Sciatic nerve (tissue), 2 donors: Measurements from ENCODE around the gene MTG1. TPM values are rescaled to one million over a fixed set of nuclear protein-coding genes. Genes with fewer than 3 reads are reported as not detected.

Source experiments
- ATAC-seq: fragments of 200-7000 bp; cut with Tn5 transposase; one replicate; pipeline ENCODE4 v1.9.1; 2020; ENCODE audit warnings: mild to moderate bottlenecking, moderate library complexity
- DNase-seq: peaks from one replicate; pipeline ENCODE4 v3.0.0-alpha.2; 2020; ENCODE audit warnings: low spot score
- intact Hi-C: fragments of 100-400 bp; cut with DNase I; formaldehyde crosslinking; loops from one replicate; pipeline ENCODE4 v1.14.2; 2022
- total RNA-seq: library from RNA; stranded (reverse); fragmentation: NEBNext Ultra II Directional; extraction: Animal tissue kit (Norgen Biotek cat#: 25700); gene quantifications from one replicate; pipeline ENCODE4 v1.2.1, GENCODE V29; 2021
- donor health status: DM: no; HTN: no; CAD: no.
- donor health status: DM: no; HTN: no; CAD: no.

Gene MTG1, protein sequence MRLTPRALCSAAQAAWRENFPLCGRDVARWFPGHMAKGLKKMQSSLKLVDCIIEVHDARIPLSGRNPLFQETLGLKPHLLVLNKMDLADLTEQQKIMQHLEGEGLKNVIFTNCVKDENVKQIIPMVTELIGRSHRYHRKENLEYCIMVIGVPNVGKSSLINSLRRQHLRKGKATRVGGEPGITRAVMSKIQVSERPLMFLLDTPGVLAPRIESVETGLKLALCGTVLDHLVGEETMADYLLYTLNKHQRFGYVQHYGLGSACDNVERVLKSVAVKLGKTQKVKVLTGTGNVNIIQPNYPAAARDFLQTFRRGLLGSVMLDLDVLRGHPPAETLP
- total RNA-seq: 44.0 TPM

DNA sequence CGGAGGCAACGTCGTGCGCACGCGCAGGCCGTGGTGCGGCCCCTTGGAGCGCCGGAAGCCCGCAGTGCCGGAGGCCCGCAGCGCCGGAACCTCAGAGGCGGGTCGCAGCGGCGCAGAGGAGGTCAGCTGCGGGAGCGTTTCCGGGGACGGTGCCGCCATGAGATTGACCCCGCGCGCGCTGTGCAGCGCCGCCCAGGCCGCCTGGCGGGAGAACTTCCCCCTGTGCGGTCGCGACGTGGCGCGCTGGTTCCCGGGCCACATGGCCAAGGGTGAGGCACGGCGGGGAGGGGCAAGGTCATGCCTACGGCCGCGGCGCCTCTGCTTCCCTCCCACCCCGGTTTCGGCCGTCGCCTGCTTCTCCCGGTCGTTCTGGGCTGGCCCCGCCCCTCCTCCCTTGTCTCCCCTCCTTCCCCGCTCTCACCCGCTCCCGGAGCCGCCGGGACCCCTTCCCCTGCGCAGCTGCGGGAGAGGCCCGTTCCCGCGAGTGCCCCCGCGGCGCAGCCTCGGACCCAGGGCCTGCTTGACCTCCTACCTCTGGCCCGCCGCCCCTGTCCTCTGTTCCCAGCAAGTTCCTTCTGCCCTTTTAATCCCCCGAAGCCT lies at the start of gene MTG1:
MTG1 (plus strand) TSS at position 94 of the 600 bp plus-strand sequence; CDS start at position 158, 64 bp downstream.
- ATAC-seq: peak; percentile 98
- peak; percentile 98 for DNase-seq
- intact Hi-C loops: no loop called here

DNA sequence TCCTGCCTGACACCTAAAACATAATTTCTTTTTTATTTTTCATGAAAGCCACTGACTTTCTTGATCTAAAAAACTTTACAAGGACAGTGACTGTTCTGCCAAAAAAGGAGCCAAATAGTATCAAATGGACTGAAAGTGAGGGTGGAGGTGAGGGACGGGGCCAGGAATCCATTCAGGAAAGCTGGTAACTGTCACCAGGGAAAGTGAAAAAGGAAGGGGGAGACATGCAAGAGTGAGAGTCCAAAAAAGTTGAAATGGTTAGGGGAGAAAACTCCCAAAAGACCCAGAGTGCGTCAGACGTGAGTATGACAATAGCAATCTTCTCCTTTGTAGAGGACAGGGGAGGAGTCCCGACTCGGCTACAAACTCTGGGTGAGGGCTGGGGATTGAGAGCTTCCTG lies 49.7 kb upstream of the MTG1 start:
- ATAC-seq: no peak
- no peak for DNase-seq
- intact Hi-C loops: no loop called here

GRCh38 chr10:133346413-133346812 lies 47.5 kb upstream of the MTG1 start:
- intact Hi-C loops: no loop called here
- ATAC-seq (peak; percentile 5), DNase-seq (no peak)

DNA sequence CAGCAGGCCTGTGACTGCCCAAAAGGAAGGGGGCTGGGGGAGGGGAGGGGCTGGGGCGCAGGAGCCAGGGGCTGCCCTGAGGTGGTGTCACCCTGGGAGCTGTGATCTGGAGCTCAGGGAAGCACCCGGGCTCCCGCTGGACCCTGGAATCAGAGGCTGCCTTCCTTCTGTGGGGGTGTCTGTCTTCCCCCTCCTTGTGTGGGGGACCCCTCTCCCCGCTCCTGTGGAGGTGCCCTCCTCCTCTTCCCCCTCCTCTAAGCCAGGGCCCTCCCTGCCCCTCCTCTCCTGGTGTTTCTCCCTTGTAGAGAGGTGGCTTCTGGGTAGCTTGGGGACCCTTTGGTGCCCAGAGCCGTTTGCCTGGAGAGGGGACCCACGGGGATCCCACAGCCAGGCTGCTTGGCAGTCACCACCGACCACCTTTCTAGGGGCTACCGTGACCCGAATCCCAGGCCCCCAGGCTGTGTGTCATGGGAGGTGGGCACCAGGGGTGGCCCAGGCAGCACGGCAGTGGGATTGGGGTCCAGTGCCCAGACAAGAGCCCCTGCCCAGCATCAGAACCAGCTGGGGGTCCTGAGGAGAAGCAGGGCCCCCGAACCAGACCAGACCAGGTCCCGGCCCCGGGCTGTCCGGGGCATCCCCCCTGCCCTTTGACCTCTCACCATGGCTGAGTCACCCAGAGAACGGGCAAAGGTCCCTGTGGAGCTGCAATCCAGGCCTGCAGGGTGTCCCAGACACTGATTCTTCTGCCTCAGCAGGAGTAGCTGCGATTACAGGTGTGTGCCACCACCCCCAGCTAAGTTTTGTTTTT lies 46.0 kb upstream of the MTG1 start:
- intact Hi-C loops: no loop called here
- ATAC-seq: no peak

DNA sequence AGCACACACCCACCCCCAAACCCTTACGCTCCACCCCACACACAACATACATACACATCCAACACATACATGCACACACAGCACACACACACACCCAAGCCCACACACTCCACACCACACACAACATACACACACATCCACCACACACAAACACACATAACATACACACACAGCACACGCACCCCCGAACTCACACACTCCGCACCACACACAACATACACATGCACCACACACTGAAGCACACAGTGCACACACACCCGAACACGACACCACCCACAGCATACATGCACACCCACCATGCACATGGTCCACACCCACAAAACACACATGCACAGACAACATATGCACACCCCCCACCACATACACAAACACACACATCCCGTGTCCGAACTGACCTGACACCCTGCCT lies 44.8 kb upstream of the MTG1 start:
- ATAC-seq: no peak
- DNase-seq: no peak
- intact Hi-C loops: no loop called here

More for the DNA sequence above, 46.0 kb upstream of the MTG1 start:
- no peak for DNase-seq

- intact Hi-C loops: no loop called here
- no peak for ATAC-seq
- no peak for DNase-seq
These were observed 44.4 kb upstream of the MTG1 start for GRCh38 chr10:133349577-133350011.

DNA sequence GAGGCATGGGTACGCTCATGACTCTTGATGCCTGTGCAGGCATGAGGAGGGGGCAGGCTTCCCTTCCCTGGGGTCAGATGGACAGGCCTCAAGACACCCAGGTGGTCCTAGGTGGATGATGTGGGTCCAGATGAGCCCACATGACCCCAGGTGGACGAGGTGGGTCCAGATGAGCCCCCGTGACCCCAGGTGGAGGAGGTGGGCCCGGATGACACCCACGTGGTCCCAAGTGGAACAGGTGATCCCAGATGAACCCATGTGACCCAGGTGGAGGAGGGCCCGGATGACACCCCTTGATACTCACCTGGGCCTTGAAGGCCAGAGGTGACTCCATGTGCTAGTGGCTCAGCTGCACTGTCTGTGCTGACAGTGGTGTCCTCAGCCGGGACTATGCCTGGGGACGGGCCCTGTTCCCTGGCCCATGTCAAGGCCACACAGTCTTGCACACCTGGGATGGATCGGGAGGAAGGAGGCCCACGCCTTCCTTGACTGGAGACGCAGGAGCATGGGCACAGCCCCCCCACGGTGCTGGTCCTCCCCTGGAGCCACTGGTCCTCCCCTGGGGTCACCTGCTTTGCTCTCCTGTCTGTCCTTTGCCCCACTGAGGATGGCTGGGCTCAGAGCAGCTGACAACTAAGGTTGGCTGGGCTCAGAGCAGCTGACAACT lies 43.5 kb upstream of the MTG1 start:
- DNase-seq (no peak), ATAC-seq (no peak)
- intact Hi-C loops: no loop called here

DNA sequence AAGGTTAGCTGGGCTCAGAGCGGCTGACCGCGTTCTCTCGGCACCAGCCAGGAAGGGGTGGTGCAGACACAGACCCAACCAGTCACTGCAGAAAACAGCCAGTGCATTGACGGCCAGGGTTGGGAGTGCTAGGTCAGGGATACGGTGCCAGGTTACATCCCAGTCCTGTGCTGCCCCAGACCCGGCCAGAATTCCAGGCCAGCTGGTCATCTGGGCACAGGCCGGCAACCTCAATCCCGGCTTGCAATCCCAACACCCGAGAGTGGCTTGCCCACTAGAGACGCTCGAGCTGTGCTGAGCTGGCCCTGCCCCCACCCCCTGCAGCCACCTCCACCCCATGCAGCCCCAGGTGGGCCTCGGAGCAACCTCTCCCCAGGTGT lies 43.0 kb upstream of the MTG1 start:
- intact Hi-C loops: no loop called here
- ATAC-seq (no peak), DNase-seq (no peak)

DNA sequence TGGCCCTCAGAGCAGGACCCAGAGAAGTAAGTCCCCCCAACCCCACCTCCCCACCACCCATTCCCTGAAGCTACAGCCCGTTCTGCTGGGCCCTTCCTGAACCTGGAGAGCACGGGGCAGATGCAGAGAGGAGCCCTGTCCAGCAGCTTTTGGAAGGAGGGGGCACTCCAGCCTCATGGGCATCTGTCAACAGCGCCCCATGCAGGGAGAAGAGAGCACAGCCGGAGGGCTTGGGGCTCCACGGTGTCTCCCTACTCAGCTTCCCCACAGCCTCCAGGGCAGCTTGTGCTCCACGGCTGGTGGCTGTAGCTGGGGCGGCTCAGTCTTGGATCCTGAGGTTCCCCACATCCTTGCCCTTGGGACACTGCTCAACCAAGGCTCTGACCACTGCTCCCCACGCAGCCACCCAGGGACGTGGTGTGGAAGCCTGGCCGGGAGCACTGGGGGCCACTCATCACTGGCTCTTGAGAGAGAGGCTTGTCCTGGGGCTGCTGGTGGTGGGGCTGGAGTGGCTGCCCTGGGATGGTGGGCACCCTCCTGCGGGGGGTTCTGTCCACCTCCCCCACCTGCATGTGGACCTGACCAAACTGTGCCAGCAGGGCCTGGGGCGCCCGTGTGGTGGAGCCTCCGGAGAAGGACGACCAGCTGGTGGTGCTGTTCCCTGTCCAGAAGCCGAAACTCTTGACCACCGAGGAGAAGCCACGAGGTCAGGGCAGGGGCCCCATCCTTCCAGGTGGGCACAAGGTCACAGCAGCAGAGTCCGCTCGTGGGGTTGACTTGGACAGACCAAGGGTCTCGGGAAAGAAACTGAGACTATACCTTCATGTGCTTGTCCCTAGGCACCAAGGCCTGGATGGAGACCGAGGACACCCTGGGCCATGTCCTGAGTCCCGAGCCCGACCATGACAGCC lies 42.3 kb upstream of the MTG1 start:
- intact Hi-C loops: no loop called here
- no peak for ATAC-seq
- DNase-seq: no peak

- ATAC-seq: no peak
- intact Hi-C loops: no loop called here
- DNase-seq: no peak
These were observed 40.6 kb upstream of the MTG1 start for GRCh38 chr10:133353202-133353959.

DNA sequence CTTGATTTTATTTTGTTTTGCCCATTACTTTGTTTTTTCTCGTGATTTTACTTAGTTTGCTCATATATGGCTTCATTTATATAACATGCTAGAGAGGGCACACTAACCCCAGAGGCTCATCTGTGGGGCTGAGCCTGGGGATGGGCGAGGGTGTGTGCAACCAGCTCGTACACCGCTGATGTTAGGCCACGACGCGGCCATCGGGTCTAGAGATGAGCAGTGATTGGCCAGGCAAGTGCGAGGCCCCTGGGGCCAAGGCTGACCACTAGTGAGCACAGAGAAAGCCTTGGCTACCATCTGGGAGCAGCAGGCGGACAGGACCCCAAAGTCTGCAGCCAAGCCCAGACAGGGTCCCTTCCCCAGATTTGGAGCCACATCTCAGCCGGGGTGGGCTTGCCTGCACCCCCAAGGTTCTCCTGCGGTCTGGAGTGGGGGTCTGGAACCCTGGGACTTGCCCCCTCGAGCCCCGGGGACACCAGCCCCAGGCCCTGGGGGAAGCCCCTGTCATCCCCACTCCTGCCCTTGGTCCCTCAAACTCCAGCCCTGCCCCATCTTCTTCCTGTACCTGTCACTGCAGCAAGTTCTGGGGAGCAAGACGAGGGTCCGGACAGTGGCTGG lies 39.9 kb upstream of the MTG1 start:
- ATAC-seq (no peak), DNase-seq (no peak)
- intact Hi-C loops: no loop called here

- DNase-seq (no peak), ATAC-seq (no peak)
- intact Hi-C loops: no loop called here
These were observed 39.2 kb upstream of the MTG1 start for GRCh38 chr10:133354672-133355240.

DNA sequence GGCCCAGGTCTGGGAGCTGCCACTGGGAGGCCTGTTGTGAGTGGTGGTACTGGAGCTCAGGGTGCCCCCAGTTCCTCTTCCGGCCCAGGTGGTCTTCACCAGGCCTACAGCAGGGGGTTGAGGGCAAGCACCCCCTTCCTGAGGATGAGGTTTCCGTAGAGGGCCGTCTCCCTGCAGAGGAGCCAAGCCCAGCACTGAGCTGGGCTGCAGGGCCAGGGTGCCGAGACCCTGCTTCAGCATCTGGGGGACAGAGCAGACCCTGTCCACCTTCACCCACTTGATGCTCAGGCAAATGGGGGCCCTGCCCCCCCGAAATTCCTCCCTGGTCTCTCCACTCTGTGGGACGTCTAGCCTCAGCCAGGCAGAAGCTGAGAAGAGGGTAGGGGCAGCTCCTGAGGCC lies 38.7 kb upstream of the MTG1 start:
- intact Hi-C loops: no loop called here
- no peak for ATAC-seq
- no peak for DNase-seq

- intact Hi-C loops: no loop called here
- DNase-seq (no peak), ATAC-seq (no peak)
These were observed 38.0 kb upstream of the MTG1 start for GRCh38 chr10:133355991-133356390.

DNA sequence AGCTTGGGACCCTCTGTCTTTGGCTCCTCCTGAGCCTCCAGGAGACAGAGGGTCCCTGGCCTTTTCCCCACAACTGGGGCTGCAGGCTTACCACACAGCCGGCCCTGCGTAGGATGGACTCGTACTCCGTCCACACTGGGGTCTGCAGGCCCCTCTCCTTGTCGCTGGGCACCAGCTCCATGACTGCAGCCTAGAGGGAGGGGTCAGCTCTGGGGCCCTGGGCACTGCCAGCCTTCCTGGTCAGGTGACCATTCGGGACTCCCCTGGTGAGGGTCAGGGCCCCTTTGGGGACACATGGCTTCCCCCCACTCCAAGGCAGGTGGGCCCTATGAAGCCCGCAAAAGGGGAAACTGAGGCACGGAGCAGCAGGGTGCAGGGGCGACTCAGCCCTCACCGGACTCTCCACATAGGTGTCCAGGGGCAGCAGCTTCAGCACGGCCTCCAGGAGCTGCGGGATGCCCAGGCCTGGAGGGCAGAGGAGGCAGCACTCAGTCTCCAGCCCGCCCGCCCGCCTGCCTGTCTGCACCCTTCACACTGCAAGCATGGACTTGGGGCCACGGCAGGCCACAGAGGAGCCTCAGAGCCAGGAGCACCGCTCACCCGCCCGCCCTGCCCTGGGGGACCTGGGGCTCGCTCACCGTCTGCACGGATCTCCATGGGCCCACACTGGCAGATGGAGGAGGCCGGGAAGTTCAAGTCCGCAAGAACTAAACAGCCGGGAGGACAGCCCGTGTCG lies 37.2 kb upstream of the MTG1 start:
- peak; percentile 1 for ATAC-seq
- intact Hi-C loops: no loop called here

More for the DNA sequence above, 37.2 kb upstream of the MTG1 start:
- no peak for DNase-seq
